HG03354 (cell line): Measurements from ENCODE around the gene PAX5.

Experiments used
- ATAC-seq: cut with Tn5 transposase; IDR thresholded peaks from one replicate; pipeline ENCODE4 v1.9.1; 2021; ENCODE audit warnings: mild to moderate bottlenecking; ENCODE audit not compliant: unreplicated experiment, poor library complexity, severe bottlenecking

The PAX5 gene

DNA sequence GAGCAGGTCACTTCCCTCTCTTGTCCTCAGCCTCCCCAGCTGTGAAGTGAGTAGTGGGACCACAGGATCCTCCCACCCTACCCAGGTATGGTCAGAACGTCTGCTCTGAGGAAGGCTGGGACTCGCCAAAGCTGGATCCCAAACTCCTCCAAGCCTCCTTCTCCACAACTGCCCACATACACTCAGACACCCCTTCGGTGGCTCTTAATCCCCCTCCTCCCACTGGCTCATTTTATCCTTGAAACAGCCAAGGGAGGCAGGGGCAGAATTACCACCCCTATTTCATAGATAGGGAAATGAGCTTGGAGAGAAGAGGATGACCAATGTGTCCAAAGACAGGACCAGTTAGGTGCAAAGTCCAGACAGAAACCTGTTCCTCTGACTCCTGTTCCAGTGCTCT lies 121.4 kb downstream of the PAX5 start:
- no peak for ATAC-seq

DNA sequence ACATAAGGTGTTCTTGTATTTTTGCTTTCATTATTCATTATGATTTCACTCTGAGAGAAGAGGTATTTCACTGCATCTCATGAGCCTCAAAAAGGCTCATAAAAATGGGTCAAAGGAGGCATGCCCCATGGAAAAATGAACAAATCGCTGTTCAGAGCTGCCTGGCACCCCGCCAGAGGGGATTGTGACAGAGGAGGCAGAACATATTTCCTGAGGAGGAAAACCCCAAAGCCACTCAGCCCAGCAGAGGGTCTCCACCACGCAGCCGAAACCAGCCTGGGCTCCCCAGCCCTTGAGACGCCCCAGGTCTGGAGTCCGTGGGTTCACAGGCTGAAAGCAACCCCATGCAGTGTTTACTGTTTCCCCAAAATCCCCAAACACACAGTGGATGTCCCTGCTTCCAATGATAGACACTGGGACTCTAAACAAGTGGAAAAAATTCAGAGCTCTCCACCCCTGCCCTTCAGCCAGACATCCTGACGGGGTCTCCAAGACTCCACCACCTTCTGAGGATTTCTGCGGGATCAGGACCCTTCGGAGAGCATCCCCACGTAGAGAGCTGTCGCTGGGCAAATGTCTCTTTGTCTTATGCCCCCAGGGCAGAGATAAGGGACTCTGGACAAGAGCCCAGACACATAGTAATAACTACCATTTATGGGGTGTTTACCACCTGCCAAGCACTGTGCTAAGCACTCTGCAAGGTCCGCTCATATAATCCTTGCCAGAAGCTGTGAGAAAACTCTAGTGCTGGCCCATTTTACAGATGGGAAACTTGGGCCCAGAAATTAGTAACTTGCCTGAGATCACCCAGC lies 122.3 kb downstream of the PAX5 start:
- ATAC-seq = no peak

DNA sequence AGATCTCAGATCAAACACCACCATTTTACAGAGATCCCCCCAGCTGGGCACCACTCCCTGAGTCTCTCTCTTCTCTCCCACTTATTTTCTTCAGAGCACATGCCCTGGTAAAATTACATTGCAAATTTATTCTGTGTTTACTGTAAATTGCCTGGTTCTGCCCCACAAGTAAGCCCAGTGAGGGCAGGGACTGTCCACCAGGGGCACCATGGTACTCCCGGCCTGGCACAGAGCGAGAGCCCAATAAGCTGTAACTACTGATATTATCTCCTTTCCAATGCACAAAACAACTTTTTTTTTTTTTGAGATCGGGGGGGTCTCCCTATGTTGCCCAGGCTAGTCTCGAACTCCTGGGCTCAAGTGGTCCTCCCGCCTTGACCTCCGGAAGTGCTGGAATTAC lies 123.0 kb downstream of the PAX5 start:
- no peak for ATAC-seq

DNA sequence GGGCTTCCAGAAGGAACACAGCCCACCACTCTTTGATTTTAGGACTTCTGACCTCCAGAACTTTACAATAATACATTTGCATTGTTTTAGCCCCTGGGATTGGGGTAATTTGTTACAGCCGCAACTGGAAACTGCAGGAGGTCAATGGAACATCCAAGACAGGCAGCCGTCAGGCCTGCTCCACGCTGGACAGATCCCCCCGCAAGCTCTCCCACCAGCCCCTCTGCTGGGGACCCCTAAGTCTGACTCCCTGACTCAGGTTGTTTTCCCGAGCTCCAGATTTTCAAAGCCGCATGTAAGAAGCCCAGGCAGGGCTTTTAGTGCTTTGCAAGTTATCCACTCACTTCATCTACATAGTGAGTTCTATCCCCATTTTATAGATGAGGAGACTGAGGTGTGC lies 127.6 kb downstream of the PAX5 start:
- ATAC-seq = no peak

DNA sequence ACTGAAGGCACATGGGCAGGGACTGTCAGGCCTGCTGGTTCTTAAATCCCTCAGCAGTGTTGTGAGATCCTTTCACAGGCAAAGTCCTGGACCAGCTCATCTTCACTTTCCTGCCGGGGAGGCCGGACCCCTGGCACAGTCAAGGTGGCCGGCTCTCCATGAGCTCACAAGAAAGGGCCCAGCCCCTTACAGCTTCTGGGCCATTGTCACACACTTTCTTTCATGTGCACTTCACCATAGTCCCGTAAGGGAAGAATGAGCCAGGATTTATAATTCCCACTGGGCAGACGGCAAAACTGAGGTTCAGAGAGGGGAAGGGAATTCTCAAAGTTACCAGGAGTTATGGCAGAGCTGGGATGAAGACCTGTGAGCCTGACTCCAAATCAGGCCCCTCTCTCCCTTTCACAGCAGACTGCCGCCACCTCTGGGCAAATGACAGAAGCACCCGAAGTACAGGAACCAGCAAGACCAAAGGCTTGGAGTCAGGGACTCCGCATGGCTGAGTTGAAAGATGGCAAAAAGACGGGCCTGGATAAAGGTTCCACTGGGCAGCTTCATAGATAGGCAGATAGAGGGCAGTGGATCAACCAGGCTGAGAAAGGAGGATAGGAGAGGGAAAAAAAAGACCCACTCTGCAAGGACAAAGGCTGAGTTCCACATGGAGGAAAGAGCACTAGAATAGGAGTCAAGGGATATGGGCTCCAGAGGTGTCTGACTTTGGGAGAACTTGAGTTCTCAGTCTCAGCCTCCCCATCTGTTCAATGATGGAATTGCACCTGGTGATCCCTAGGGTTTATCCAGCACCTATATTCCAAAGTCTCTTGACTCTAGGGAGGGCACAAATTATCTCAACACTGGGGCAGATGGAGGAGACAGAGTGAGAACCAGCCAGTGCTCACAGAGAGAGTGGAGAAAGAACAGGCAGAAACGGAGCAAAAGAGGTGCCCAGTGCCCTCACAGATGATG lies 128.7 kb downstream of the PAX5 start:
- ATAC-seq = no peak

DNA sequence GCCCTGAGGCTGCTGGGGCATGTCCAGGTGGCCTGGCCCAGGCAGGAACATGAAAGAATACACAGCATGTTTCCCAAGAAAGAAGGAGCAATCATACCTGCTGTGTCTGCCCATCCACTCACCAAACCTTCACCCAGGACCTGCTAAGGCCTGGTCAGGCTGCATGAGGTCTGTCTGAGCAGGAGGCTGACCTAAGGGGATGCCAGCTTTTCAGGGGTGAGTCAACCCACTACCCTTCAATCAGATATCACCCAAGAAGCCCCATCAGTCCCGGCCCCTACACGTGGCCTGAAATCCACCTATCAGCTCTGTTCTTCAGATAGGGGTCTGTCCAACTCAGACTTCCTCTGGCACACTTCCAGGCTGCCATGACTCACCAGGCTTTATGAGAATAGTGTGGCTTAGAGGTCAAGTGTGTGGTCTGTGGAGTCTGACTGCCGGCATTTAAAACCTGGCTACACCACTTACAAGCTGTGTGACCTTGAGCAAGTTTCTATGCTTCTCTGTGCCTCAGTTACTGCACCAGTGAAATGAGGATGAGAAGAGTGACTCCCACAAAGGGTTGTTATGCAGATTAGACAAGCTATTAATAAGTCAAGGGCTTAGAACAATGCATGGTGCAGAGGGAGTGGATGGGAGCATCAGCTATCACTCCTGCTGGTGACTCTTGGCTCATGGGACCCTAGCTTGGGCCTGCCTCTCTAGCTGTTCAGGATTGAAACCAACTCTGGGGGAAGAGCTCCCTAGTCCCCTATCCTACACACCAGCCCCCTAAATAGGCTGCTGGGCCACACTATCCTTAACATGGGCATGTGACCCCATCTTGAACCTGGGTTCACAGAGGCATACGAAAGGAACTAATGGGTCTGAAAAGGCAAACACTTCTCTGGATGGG lies 130.3 kb downstream of the PAX5 start:
- peak; percentile 74 for ATAC-seq

DNA sequence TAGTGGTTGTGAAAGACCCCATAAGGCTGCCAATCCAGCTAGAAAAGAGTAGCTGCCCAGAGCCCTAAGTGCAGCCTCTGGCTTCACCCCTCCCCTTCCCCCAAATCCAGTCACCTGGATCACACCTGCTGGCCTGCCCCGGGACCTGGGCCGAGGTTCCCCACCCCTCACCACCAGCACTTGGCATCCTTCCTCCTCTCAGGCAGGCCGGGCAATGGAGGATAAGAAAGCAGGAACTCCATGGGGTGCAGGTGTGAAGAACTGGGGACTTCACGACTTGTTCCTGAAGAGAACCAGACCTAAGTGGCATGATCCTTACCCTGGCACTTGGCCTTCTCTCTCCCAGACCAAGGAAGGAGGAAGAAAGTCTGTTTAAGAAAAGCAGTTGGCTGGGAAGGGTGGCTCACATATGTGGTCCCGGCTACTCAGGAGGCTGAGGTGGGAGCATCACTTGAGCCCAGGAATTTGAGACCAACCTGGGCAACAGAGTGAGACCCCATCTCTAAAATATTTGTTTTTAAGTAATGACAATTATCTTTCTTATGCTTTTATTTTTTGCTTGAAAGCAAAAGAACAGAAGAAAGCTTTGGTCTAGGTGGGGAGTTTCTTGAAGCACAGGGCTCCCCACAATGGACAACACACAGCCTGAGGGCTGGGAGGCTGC lies 131.1 kb downstream of the PAX5 start:
- no peak for ATAC-seq

DNA sequence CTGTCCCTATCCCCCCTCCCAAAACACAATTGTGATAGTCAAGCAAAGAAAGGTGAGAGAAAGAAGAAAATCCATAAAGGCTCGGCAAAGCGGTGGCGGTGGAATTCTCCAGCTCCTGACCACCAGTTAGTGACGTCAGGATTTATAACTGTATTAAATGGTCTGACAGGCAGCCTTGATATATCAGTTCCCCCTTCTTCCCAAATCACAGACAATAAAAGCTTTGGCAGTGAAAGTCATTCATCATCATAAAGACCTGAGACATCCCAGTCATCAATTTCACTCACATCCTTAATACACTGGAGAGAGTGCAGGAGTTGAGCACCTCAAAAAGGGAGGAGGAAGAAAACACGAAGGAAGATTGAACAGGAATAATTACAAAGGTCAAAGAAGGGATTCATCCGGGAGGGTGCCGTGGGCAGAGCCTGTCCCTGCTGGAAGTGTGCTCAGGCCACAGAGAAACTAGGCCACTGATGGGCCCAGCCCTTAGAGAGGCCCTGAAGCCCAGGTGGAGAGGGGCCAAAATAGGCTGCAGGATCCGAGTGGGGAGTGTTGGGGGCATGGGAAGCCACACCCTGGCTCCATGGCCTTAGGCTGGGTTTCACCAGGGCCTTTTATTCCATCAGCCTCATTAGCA lies 131.9 kb downstream of the PAX5 start:
- no peak for ATAC-seq

DNA sequence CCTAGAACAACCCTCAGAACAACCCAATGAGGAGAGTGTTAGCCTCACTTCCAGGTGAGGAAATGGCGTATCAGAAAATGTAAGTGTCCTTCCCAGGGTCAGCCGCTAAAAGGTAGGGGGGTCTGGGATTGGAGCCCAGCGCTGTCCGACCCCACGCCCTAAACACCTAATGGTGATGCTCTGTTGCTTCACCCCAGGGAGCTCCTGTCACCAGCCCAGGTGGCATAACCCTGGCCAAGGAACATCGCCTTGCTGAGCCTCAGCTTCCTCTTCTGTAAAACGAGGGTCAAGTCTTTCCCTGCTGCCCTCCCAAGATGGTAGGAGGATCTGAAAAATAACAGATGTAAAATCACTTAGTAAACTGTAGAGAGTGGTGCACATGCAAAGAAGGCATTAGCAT lies 132.5 kb downstream of the PAX5 start:
- ATAC-seq = no peak

DNA sequence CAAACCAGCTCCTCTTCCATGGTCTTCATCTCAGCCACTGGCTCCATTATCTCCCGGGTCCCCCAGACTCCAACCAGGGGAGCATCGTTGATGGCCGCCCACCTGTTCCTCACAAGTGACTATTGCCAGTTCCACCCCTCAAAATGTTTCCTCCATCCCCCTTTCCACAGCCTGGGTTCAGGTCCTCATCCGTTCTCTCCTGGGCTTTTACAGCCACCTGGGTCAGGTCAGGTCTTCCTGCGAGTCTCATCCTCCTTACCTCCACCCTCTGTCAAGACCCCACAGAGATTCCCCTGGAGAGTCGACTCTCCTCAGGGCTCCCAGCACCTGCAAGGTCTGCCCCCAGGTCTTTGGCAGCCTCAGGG lies 133.2 kb downstream of the PAX5 start:
- ATAC-seq = no peak

DNA sequence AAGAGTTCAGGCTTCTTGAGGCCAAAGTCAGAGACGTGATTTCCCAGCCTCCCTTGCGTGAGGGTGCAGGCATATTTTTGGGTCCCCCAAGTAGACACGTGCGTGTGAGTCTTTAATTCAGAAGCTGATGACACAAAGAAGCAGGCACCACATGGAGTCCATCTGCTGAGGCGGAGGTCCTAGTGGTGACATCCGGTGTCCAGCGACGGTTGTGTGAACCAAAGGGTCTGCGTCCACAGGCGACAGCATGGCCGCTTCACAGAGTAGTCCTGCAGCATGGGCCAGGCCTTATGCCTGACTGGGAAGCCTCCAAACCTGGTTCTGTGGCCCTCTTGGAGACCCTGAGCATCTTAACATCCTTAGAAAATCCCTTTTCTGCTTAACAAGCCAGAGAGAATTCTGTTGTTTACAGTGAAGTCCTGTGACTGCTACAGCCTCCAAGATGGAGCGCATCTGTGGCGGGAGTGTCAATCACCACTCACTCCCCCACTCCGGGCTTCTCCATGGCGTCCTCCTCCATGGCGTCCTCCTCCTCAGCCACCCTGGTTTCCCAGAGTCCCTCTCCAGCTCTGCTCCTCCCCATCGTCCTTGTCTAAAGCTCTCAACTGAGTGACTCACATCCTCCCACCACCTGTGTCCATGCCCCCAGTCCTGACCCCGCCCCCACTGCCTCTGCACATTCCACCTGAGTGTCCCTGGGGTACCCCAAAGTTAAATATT lies 133.8 kb downstream of the PAX5 start:
- no peak for ATAC-seq

DNA sequence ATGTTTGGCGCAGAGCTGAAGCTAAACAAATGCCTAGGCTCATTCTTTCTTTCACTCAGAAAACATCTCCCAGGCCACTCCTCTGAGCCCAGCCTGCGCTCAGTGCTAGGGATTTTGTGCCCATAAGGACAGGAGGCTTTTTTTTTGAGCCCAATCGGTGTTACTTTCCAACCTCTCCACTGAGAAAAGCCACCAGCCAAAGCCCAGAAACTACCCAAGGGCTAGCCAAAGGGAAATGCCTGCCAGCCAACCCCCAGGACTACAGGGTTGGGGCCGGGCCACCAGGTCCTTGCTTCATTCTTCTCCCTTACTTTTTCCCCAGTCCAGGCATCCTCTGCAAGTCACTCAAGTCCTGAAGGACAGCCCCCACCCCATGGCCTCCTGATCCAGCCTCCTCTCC lies 134.7 kb downstream of the PAX5 start:
- ATAC-seq = no peak

DNA sequence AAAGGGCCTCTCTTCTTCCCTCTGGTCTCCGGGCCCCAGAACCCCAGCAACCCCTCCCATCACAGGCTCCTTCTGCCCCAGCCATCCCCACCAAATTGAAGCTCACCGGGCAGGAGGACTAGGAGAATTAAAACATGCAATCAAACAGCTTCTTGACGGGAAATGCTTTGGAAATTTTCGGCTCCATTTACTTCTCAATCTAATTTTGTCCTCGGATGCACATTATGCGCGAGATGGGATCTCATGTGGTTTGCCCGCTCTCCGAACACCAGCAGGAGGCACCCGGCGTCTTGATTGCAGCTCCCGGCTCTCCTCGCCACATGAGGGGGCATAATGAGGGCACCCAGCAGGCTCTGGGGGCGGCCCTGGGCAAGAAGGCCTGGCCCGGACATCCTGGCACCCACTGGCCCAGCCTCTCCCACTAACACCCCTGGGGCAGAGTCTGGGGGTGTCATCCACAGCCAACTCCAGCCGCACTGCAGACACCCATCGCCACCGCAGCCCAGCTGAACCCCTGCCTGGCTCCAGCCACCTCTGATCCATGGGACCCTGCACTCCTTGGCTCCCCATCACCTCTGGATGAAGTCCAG lies 135.5 kb downstream of the PAX5 start:
- ATAC-seq = no peak

DNA sequence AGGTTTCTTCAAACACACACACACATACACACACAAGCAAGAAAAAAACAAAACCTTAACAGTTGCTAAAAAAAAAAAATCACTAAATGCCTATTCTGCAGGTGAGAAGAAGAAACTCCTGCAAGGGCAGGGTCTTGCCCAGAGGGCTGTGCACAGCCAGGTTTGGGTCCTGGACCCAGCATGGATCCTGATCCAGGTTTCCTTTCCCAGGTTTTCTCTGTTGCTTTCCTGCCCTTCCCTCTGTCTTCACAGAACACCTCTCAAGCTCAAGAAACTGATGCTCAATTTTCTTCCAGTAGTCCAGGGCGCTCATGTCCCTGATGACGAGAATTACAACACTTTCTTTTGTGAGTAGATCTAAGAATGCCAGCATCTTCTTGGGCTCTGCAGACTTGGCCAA lies 136.6 kb downstream of the PAX5 start:
- ATAC-seq = no peak

DNA sequence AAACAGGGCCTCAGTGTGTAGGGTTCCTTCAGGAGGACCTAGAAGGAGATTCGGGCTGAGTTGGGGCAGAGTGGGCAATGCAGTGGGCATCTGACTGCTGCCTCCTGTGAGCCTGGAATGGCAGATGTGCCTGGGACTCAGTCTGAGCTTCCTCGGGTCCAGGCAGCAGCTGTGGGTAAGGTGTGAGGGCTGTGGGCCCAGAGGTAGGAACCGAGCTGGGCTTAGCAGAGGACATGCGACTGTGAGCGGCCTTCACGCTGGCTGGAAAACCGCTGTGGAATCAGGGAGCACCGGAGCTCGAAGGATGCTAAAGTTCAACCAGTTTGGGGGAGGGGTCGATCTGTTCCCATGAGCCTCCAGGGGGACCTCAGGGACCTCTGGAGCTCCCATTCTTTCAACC lies 137.0 kb downstream of the PAX5 start:
- no peak for ATAC-seq

DNA sequence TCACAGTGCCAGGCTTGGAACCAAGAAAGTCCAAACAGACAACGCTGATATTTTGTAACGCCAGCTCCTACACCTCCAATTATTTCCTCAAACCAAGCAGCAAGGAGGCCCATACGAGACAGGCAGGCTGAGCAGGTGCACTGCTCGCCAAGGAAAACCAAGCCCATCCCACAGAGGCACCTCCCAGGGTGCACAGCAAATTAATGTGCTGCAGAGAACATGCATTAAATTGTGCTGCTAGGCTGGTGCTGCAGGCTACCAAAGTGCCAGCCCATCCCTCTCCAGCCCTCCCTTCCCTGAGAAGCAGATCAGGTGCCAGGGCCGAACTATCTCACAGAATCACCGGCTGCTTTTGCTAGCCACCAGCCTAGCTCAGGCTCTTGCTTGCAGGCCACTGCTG lies 137.8 kb downstream of the PAX5 start:
- ATAC-seq = no peak

DNA sequence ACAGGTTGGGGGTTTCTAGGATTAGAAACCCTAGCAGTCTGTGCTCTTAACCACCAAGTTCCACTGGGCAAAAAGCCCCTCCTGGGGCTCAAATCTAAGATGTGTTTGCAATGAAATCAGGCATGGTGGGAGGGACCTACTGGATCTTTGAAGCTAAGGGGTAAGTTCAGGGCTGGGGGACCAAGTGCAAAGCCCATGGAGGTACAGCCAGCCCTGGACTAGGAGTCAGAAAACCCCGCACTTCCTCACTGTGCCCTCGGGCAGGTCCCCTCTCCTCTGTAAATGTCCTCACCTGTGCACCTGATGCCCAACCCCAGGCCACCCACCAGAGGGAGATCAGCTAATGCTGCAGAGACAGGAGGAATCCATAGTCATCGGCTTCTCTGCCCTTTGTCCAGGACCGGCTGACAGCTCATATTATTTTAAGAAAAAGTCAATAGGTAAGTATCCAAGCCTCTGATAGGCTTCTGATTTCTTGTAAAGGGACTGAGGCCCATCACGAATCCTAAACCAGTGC lies 138.3 kb downstream of the PAX5 start:
- no peak for ATAC-seq
